ENCODE results near the gene SEPTIN5. TPM values are rescaled to one million over a fixed set of nuclear protein-coding genes. Genes with fewer than 3 reads are reported as not detected.
"Not testable (repeated sequence)": the region's sequence is repeated elsewhere in the genome, so short reads cannot be mapped to it uniquely, and the experiment has no call there.

The SEPTIN5 gene
- 167 TPM for total RNA-seq

DNA sequence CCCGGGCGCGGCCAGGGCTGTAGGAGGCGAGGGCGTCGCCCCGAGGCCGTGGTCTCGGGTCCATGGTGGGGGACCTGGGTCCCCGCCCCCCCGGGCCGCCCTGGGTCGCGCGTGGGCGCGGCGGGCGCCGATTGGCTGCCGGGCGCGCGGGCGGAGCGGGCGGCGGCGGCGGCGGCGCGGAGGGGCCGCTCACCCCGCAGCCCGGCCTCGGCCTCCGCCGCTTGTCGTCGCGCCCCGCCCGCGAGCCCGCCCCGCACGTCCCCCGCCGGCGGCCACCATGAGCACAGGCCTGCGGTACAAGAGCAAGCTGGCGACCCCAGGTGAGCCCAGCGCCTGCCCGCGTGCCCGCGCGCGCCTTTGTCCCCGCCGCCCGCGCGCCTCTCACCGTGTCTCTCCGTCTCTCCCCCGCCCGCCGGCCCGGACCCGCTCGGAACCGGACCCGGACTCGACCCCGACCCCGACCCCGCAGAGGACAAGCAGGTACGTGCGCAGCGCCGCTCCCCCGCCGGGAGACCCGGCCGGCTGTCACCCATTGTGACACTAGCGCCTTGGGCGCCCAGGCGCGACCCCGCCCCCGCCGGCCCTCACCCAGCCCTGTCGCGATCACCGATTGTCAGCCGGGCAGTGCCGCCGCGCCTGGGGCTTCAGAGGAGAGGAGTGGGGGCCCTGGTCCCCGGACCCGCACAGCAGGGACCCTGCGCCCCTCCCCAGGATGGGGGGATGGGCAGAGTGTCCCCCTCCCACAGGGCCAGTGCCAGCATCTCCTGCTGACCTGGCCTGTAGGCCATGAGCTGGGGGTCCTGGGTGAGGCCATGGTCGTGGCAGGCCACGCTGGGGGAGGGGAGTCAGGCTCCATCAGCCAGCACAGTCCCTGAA, at the start of gene SEPTIN5:
TSS of gene SEPTIN5 (plus strand) at position 192 of the 876 bp plus-strand sequence. CDS start at position 278, 86 bp downstream.
- no peak for DNase-seq

DNA sequence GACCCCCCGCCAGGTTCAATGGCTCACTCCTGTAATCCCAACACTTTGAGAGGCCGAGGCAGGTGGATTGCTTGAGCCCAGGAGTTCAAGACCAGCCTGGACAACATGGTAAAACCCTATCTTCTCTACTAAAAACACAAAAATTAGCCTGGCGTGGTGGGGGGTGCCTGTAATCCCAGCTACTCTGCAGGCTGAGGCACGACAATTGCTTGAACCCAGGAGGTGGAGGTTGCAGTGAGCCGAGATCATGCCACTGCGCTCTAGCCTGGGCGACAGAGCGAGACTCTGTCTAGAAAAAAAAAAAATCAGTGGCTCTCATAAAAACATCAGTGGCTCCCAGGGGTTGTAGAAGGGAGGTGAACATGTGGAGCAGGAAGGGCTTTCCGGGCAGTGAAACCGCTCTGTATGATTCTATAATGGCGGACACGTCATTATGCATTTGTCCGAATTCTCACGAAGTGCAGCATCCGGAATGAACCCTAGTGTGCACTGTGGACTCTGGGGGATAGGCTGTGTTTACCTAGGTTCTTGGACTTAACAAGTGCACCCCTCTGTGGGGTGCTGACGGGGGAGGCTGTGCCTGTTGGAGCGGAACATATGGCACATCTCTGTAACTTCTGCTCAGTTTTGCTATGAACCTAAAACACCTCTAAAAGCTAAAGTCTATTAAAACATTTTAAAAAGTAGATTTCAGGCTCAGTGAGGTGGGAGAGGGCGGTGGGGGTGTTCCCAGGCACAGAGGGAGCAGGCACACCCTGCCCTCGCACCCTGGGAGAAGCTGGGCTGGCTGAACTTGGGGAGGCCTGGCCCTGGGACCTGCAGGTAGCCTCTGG, 49.1 kb upstream of the SEPTIN5 start:
- DNase-seq, result no peak

GRCh38 chr22:19665784-19666672, 48.3 kb upstream of the SEPTIN5 start:
- no peak for DNase-seq

DNA sequence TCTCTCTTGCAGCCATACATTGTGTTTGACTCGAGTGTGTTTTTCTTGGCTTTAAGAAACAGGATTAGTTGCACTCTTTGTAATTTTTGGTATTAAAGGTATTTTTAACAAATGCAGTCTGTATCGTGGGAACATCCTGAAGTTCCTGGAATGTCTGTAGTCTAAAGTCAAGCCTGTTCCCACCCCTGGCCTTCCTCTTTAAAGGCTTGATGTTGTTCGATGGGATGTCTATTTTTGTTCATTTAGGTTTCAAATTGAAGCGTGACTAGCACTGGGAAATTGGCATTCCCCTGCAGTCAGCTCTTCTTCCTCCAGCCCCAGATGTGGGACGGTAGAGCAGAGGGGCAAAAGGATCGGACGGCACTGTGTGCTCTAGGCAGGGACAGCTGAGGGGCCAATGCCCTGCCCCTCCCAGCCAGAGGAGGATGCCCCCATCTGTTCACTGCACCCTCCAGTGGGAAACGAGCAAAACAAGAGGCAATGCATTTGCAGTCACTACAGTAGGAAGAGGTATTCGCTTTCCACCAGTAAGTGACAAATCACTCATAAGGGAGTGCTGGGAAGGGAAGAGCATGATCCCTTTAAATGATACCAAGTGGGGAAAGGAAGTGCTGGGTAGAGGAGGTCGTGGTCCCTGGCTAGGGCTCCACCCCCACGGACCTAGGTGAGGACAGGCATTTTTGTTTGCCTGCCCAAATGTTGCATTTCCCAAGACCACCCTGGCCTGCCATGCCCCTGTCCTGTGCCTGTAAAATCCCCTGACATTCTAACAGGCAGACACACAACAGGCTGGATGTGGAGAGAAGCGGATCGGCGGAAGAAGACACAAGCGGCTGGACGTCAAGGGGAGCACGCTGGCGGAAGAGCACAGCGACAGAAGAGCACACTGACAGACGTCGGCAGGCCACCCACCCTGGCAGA, 47.4 kb upstream of the SEPTIN5 start:
- no peak for DNase-seq

- no peak for DNase-seq
Observed at GRCh38 chr22:19667872-19668740, 46.2 kb upstream of the SEPTIN5 start.

DNA sequence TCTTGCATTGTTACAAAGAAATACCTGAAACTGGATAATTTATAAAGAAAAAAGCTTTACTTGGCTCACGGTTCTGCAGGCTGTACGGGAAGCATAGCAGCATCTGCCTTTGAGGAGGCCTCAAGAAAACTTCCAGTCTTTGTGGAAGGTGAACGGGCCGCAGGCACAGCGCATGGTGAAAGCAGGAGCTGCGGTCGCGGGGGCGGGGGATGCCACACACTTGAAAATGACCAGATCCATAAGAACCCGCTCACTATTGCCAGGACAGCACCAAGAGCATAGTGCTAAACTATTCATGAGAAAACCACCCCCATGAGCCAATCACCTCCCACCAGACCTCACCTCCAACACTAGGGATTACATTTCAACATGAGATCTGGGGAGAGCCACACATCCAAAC, 45.6 kb upstream of the SEPTIN5 start:
- DNase-seq, result no peak

GRCh38 chr22:19669570-19669969, 44.7 kb upstream of the SEPTIN5 start:
- no peak for DNase-seq

DNA sequence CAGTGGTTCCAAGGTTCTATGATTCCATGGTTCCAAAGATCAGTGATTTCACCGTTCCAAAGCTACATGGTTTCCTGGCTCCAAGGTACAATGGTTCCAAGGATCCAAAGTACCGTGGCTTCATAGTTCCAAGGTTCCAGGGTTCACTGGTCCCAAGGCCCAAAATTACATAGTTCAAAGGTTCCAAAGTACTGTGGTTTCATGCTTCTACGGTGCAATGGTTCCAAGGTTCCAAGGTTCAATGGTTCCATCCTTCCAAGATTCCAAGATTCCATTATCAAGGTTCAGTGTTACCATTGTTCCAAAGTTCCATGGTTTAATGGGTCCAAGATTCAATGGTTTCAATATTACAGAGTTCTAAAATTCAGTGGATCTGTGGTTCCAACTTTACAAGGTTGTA, 43.0 kb upstream of the SEPTIN5 start:
- no peak for DNase-seq

GRCh38 chr22:19672054-19672776, 42.1 kb upstream of the SEPTIN5 start:
- DNase-seq, result no peak

DNA sequence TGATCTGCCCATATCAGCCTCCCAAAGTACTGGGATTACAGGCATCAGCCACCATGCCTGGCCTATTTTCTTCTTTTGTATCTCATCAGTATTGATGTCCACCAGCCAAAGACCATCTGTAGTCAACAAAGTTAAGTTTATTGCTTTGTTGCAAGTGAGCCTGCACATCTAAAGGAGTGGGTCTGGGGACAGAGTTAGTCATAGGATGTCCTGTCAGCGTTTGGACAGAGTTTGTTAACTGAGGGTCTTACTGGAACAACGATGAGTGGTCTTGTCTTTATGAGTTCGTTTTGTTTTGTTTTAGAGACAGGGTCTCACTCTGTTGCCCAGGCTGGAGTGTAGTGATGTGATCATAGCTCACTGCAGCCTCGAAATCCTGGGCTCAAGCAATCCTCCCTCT, 40.6 kb upstream of the SEPTIN5 start:
- no peak for DNase-seq

GRCh38 chr22:19674129-19674928, 40.0 kb upstream of the SEPTIN5 start:
- no peak for DNase-seq

DNA sequence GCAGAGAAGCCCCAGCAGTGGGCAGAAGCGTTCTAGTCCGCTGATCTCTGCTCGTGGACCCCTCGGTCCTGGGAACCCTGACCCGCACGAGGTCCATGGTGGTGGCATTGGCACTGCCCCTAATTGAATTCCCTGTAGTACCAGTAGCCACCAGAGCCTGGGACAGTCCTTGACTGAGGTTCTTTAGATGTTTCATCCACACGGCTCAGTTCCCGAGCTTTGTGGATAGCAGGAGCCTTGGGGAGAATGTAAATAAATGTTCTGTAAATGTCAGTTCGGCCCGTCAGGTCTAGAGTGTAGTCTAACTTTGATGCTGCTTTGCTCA, 39.4 kb upstream of the SEPTIN5 start:
- DNase-seq, result no peak

DNA sequence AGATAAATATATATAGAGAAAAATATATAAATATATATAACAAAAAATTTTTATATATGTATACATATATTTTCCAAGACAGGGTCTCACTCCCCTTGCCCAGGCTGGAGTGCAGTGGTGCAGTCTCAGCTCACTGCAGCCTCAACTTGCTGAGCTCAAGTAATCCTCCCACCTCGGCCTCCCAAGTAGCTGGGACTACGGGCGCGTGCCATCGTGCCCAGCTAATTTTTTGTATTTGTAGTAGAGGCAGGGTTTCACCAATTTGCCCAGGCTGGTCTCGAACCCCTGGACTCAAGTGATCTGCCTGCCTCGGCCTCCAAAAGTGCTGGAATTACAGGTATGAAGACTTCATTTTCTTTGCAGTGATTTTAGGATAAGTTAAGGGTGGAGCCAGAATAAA, 38.9 kb upstream of the SEPTIN5 start:
- DNase-seq, result no peak

- not testable (repeated sequence) for DNase-seq
Observed at GRCh38 chr22:19676437-19676836, 37.9 kb upstream of the SEPTIN5 start.

GRCh38 chr22:19678949-19679521, 35.3 kb upstream of the SEPTIN5 start:
- no peak for DNase-seq

DNA sequence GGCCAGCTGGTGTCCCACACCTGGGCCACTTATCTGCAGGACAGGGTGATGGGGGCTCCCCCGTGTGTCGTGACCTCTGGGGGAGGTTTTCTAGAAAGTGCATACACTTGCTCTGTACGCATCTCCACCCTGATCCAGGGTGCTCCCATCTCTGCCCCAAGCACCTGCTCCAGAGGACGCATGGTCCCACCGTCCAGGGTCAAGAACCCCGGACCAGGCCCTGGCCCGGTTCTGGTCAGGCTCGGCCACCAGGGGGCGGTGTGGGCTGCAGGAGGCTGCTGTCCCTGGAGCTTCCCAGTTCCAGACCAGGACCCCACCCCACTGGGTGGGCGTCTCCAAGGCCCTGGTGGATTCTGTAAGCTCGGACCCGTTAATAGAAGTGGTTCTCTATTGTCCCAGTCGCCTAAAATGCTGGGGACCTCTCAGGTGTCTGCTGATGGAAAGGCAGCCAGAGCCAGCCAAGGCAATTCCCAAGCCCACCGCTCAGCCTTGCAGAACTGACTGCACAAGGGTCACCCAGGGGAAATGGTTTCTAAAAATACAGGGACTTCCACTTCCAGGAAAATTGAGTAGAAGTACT, 34.7 kb upstream of the SEPTIN5 start:
- DNase-seq, result no peak

DNA sequence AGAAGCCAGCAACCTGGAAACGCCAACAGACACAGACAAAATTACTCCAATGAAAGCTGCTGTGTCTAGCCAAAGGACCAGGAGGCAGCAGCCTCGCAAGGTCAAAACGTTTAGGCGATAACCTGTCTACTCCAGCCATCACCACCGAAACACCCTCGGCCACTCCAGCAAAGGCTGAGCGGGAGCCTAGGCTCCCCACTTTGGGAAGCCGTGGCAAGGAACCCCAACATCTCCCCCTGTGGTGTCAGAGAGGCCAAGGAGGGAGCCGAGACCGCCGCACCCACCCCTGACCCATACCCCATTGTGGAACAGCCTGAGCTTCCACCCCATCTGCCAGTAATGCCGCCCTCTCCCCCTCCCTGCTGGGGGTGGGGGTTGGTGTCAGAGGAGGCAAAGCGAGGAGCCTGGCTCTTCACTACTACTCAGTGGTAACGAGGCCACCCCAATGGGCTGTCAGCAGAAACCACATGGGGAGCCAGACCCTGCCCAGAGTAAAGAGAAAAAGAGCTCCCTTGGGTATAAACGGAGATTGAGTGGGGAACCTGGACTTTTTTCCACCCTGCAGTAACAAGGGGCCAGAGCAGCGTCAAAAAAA, 33.9 kb upstream of the SEPTIN5 start:
- no peak for DNase-seq
